H1 (cell line): ENCODE data around the gene GRIA3. TPM values are rescaled to one million over a fixed set of nuclear protein-coding genes. Genes with fewer than 3 reads are reported as not detected.

Experiments
- CTCF ChIA-PET: fragments of 300-600 bp; sonication (Branson Sonifier 250); formaldehyde crosslinking; loops from one replicate; lab custom pipeline; 2021; ENCODE audit not compliant: partially characterized antibody; lab: Charles Lee
- POLR2A ChIA-PET: fragments of 300-600 bp; sonication (Branson Sonifier 250); formaldehyde crosslinking; loops from one replicate; lab custom pipeline; 2021; ENCODE audit warnings: inconsistent platforms; ENCODE audit not compliant: partially characterized antibody; lab: Charles Lee
- DNase-seq, 2 experiments: peaks; one replicate each; pipeline versions ENCODE4 v3.0.0 to v3.0.0-alpha.2; 2010 to 2022; ENCODE audit warnings: low spot score in 2 of 2, low read depth in 1 of 2, mixed read lengths in 1 of 2
- FAIRE-seq: peaks from 2 replicates; lab custom pipeline; 2011; peaks lifted over from hg19 to GRCh38; lab: Jason Lieb, UNC
- H2AFZ ChIP-seq: 2 replicates; pipeline ENCODE4 v1.8.1; 2012; ENCODE audit warnings: low read length, inconsistent platforms
- H2AK5ac ChIP-seq: 2 replicates; pipeline ENCODE4 v1.6.1; 2013; ENCODE audit warnings: low read depth, low read length
- H2BK120ac ChIP-seq: replicated peaks from 2 replicates; pipeline ENCODE3; 2013; ENCODE audit warnings: low read depth, low read length, inconsistent platforms
- H2BK12ac ChIP-seq: 2 replicates; pipeline ENCODE4 v1.6.1; 2013; ENCODE audit warnings: low read depth, low read length
- H2BK15ac ChIP-seq: 2 replicates; pipeline ENCODE4 v1.6.1; 2013; ENCODE audit warnings: low read length
- H2BK20ac ChIP-seq: 2 replicates; pipeline ENCODE4 v1.6.1; 2013; ENCODE audit warnings: low read length
- H2BK5ac ChIP-seq: 2 replicates; pipeline ENCODE4 v1.6.1; 2013; ENCODE audit warnings: low read depth, low read length
- H3K14ac ChIP-seq: 2 replicates; pipeline ENCODE4 v1.6.1; 2013; ENCODE audit warnings: inconsistent platforms; ENCODE audit not compliant: insufficient read length
- H3K18ac ChIP-seq: 2 replicates; pipeline ENCODE4 v1.6.1; 2013; ENCODE audit warnings: low read length; ENCODE audit errors: extremely low read depth
- H3K23ac ChIP-seq: 2 replicates; pipeline ENCODE4 v1.6.1; 2013; ENCODE audit warnings: inconsistent platforms; ENCODE audit not compliant: insufficient read length
- H3K23me2 ChIP-seq: 2 replicates; pipeline ENCODE4 v1.6.1; 2013; ENCODE audit warnings: low read depth, low read length
- H3K27ac ChIP-seq: 2 replicates; pipeline ENCODE4 v1.6.1; 2011; ENCODE audit warnings: low read depth, low read length, inconsistent platforms
- H3K27me3 ChIP-seq, 4 experiments: replicated peaks in 1 of 4; 1 replicate in 1 of 4; 2 replicates in 3 of 4; pipeline versions ENCODE4 v1.6.1 to v1.8.1; 2011 to 2013; ENCODE audit warnings: low read length in 3 of 4, mild to moderate bottlenecking in 3 of 4, inconsistent platforms in 2 of 4, mixed read lengths in 2 of 4, moderate library complexity in 1 of 4; ENCODE audit not compliant: control insufficient read depth in 3 of 4, insufficient read depth in 3 of 4; ENCODE audit errors: extremely low read depth in 1 of 4
- H3K36me3 ChIP-seq, 4 experiments: 2 replicates each; pipeline versions ENCODE4 v1.6.1 to v1.8.1; 2011 to 2013; ENCODE audit warnings: mild to moderate bottlenecking in 4 of 4, low read length in 3 of 4, moderate library complexity in 2 of 4, control low read depth in 1 of 4, inconsistent platforms in 1 of 4; ENCODE audit not compliant: insufficient read depth in 4 of 4, control insufficient read depth in 2 of 4
- H3K4ac ChIP-seq: replicated peaks from 2 replicates; pipeline ENCODE3; 2013; ENCODE audit warnings: low read length, low read depth, mixed read lengths, inconsistent platforms; ENCODE audit not compliant: insufficient read length
- H3K4me1 ChIP-seq, 4 experiments: replicated peaks in 1 of 4; 1 replicate in 1 of 4; 2 replicates in 3 of 4; pipeline versions ENCODE4 v1.6.1 to v1.8.1; 2011 to 2013; ENCODE audit warnings: low read length in 3 of 4, inconsistent platforms in 2 of 4, mixed read lengths in 1 of 4; ENCODE audit not compliant: insufficient read depth in 4 of 4, control insufficient read depth in 3 of 4
- H3K4me2 ChIP-seq, 2 experiments: 2 replicates each; pipeline versions ENCODE4 v1.6.1 to v1.8.1; 2011 to 2013; ENCODE audit warnings: low read depth in 2 of 2, low read length in 2 of 2, control low read depth in 1 of 2, inconsistent platforms in 1 of 2, mild to moderate bottlenecking in 1 of 2; ENCODE audit not compliant: insufficient read depth in 1 of 2
- H3K4me3 ChIP-seq, 4 experiments: fragments of 200-600, 300-600 bp in 1 of 4; sonication (generic), shearing (Covaris generic), sonication (Bioruptor Twin) in 1 of 4; 2 replicates each; pipeline versions ENCODE4 v1.5.1 to v1.8.1; 2011 to 2016; ENCODE audit warnings: low read length in 4 of 4, low read depth in 3 of 4, control low read depth in 2 of 4, inconsistent platforms in 2 of 4, mild to moderate bottlenecking in 2 of 4, mixed read lengths in 1 of 4, moderate library complexity in 1 of 4; ENCODE audit not compliant: insufficient read depth in 2 of 4; ENCODE audit errors: extremely low read depth in 1 of 4
- H3K56ac ChIP-seq: replicated peaks from 2 replicates; pipeline ENCODE3; 2013; ENCODE audit warnings: low read depth, mild to moderate bottlenecking, mixed read lengths, low read length, inconsistent platforms; ENCODE audit not compliant: insufficient read length
- H3K79me1 ChIP-seq: 2 replicates; pipeline ENCODE4 v1.6.1; 2013; ENCODE audit warnings: low read depth, low read length, control low read depth
- H3K79me2 ChIP-seq, 2 experiments: 2 replicates each; pipeline versions ENCODE4 v1.6.1 to v1.8.1; 2012 to 2013; ENCODE audit warnings: low read length in 2 of 2, mild to moderate bottlenecking in 2 of 2, inconsistent platforms in 1 of 2; ENCODE audit not compliant: insufficient read depth in 2 of 2, control insufficient read depth in 1 of 2
- H3K9ac ChIP-seq, 4 experiments: replicated peaks in 1 of 4; 1 replicate in 1 of 4; 2 replicates in 3 of 4; pipeline versions ENCODE4 v1.6.1 to v1.8.1; 2011 to 2013; ENCODE audit warnings: low read depth in 3 of 4, low read length in 3 of 4, control low read depth in 2 of 4, mild to moderate bottlenecking in 2 of 4, moderate library complexity in 2 of 4, inconsistent platforms in 1 of 4; ENCODE audit errors: extremely low read depth in 1 of 4
- H3K9me3 ChIP-seq, 2 experiments: 2 replicates each; pipeline versions ENCODE4 v1.6.1 to v1.8.1; 2012 to 2013; ENCODE audit warnings: mild to moderate bottlenecking in 2 of 2, moderate library complexity in 2 of 2, control low read depth in 1 of 2, inconsistent platforms in 1 of 2, low read depth in 1 of 2, low read length in 1 of 2, mixed read lengths in 1 of 2; ENCODE audit not compliant: insufficient read depth in 2 of 2
- H4K20me1 ChIP-seq, 2 experiments: replicated peaks in 1 of 2; 2 replicates each; pipeline versions ENCODE3 to v1.8.1; 2011 to 2013; ENCODE audit warnings: inconsistent platforms in 2 of 2, low read length in 2 of 2, mild to moderate bottlenecking in 1 of 2; ENCODE audit not compliant: insufficient read depth in 2 of 2, control insufficient read depth in 1 of 2
- H4K5ac ChIP-seq: 2 replicates; pipeline ENCODE4 v1.6.1; 2013; ENCODE audit warnings: low read length, low read depth, mixed read lengths, inconsistent platforms; ENCODE audit not compliant: insufficient read length
- H4K8ac ChIP-seq: 2 replicates; pipeline ENCODE4 v1.8.0; 2013; ENCODE audit warnings: mild to moderate bottlenecking, moderate library complexity, low read length, inconsistent platforms; ENCODE audit not compliant: insufficient read depth; ENCODE audit errors: extremely low read depth
- H4K91ac ChIP-seq: replicated peaks from 2 replicates; pipeline ENCODE3; 2013; ENCODE audit warnings: low read length, mixed read lengths, inconsistent platforms; ENCODE audit not compliant: insufficient read length
- ASH2L ChIP-seq: fragments of 200-600, 300-600 bp; sonication (generic); IDR thresholded peaks from one replicate; pipeline ENCODE4 v1.7.1; 2017; ENCODE audit warnings: low read length
- ATF3 ChIP-seq: IDR thresholded peaks from 2 replicates; pipeline ENCODE4 v1.6.1; 2011; ENCODE audit warnings: low read depth, mild to moderate bottlenecking, low read length; ENCODE audit not compliant: insufficient read depth
- BCL11A ChIP-seq, 2 experiments: IDR thresholded peaks; one replicate each; pipeline ENCODE4 v1.6.1; 2011; ENCODE audit warnings: low read depth in 2 of 2, low read length in 2 of 2, mild to moderate bottlenecking in 2 of 2
- GTF2F1 ChIP-seq: IDR thresholded peaks from 2 replicates; pipeline ENCODE4 v1.6.1; 2012; ENCODE audit warnings: low read depth, low read length, improper control_type of control experiment, borderline replicate concordance
- HDAC6 ChIP-seq: IDR thresholded peaks from one replicate; pipeline ENCODE4 v1.7.1; 2012; ENCODE audit warnings: low read depth, mild to moderate bottlenecking, inconsistent platforms, low read length, moderate library complexity
- KDM4A ChIP-seq: IDR thresholded peaks from one replicate; pipeline ENCODE4 v1.7.1; 2012; ENCODE audit warnings: low read depth, mild to moderate bottlenecking, moderate library complexity, low read length, inconsistent platforms; ENCODE audit not compliant: severe bottlenecking
- NANOG ChIP-seq: IDR thresholded peaks from 2 replicates; pipeline ENCODE4 v1.6.1; 2011; ENCODE audit warnings: low read length, low read depth, mild to moderate bottlenecking, inconsistent platforms; ENCODE audit not compliant: insufficient read depth, poor library complexity, severe bottlenecking
- PHF8 ChIP-seq: fragments of 200-600 bp; sonication (generic); conservative IDR thresholded peaks from 2 replicates; pipeline ENCODE4 v1.7.1; 2012; ENCODE audit warnings: low read depth, mild to moderate bottlenecking, inconsistent platforms, low read length, moderate library complexity
- SAP30 ChIP-seq: fragments of 300-600 bp; sonication (generic); IDR thresholded peaks from 2 replicates; pipeline ENCODE4 v1.7.1; 2012; ENCODE audit warnings: low read length, moderate library complexity, mild to moderate bottlenecking, inconsistent platforms; ENCODE audit not compliant: insufficient read depth, insufficient replicate concordance
- SP1 ChIP-seq: IDR thresholded peaks from 2 replicates; pipeline ENCODE4 v1.6.1; 2011; ENCODE audit warnings: low read depth, low read length
- TAF1 ChIP-seq: IDR thresholded peaks from 2 replicates; pipeline ENCODE4 v1.6.1; 2011; ENCODE audit warnings: mild to moderate bottlenecking, low read depth, low read length
- TEAD4 ChIP-seq: IDR thresholded peaks from 2 replicates; pipeline ENCODE4 v1.6.1; 2012; ENCODE audit warnings: low read depth, low read length, inconsistent platforms, mixed read lengths
- ZNF274 ChIP-seq: IDR thresholded peaks from 2 replicates; pipeline ENCODE4 v1.7.0; 2012; ENCODE audit warnings: low read length, borderline replicate concordance; ENCODE audit errors: extremely low read depth
- WGBS, 2 experiments: shearing (Covaris generic) in 1 of 2; methylation state at CpG; one replicate each; pipeline versions ENCODE4 v1.1.6 to v1.1.7; 2013 to 2015; ENCODE audit warnings: low lambda C conversion rate in 2 of 2, mixed read lengths in 2 of 2, inconsistent platforms in 1 of 2, low coverage in 1 of 2, missing lambda C conversion rate in 1 of 2; ENCODE audit not compliant: insufficient replicate concordance in 2 of 2, insufficient coverage in 1 of 2, insufficient read length in 1 of 2; ENCODE audit errors: extremely low coverage in 1 of 2, missing lambda C conversion rate in 1 of 2; 5-methylcytosine and 5-hydroxymethylcytosine counted together
- polyA plus RNA-seq, 7 experiments: library from polyadenylated mRNA; depleted of rRNA in 3 of 7; stranded (reverse) in 5 of 7; unstranded in 2 of 7; fragments of >200 nt in 5 of 7; fragments of 200-250 nt in 2 of 7; gene quantifications; 1 replicate in 5 of 7; 2 replicates in 1 of 7; 4 replicates in 1 of 7; pipeline versions ENCODE4 v1.2.1 to v1.2.3, GENCODE V29; 2011 to 2013; ENCODE audit warnings: missing spikeins in 2 of 7, mixed read lengths in 2 of 7
- total RNA-seq: library from RNA; stranded (reverse); fragmentation: NEBNext Ultra II Directional; extraction: Animal tissue kit (Norgen Biotek cat#: 25700); gene quantifications from 2 replicates; pipeline ENCODE4 v1.2.1, GENCODE V29; 2021

The GRIA3 gene
- total and polyA plus RNA-seq, 2 of the 8 experiments (the other 6 are each of a cell fraction or from before 2014, with no cell fraction given), result 2.6 to 3.0 TPM

GRCh38 chrX:123513585-123514278 is 329.7 kb downstream of the GRIA3 start:
- Histone ChIP-seq H3K79me2 (no peaks in the 10 kb centered on the region), H3K4ac (no peak overlapping the region), H2BK120ac (no peak overlapping the region), H3K4me2 (no peak overlapping the region), H3K4me1 (no peaks in the 10 kb centered on the region), H3K36me3 (no peaks in the 10 kb centered on the region), H3K79me1 (no peaks in the 10 kb centered on the region), H4K5ac (no peak overlapping the region), H3K9me3 (no peaks in the 10 kb centered on the region; a peak in 1 of 4 replicates), H3K14ac (no peak overlapping the region), H2BK20ac (no peak overlapping the region), H2AFZ (no peak overlapping the region), H3K4me3 (no peak overlapping the region), H3K23me2 (no peaks in the 10 kb centered on the region; the same call in 1 of the 2 replicates), H3K9ac (no peak overlapping the region), H3K18ac (no peak overlapping the region), H2AK5ac (no peak overlapping the region), H2BK5ac (no peak overlapping the region), H3K27ac (no peak overlapping the region), H4K91ac (no peak overlapping the region), H4K20me1 (peaks cover 0 to 2% of the 10 kb centered on the region in 2 experiments), H3K27me3 (no peaks in the 10 kb centered on the region), H2BK15ac (no peak overlapping the region), H3K56ac (no peak overlapping the region), H2BK12ac (no peak overlapping the region), H4K8ac (no peak overlapping the region), H3K23ac (no peak overlapping the region)
- POLR2A ChIA-PET, result no interaction called here
- CTCF ChIA-PET, result no interaction called here
- 90% methylated on average over 6 of the region's 6 CpGs; no CpG with 5 or more reads in 1 of the 2 experiments for WGBS, 2 experiments
- FAIRE-seq (no peak), DNase-seq (no peak)
- TF ChIP-seq PHF8 (no peak), GTF2F1 (no peak), ASH2L (no peak), ZNF274 (no peak), HDAC6 (no peak), NANOG (no peak), TAF1 (no peak), BCL11A (IDR thresholded peaks at IDR 0.05; ENCODE audit: low read depth in 2 of 2, low read length in 2 of 2) (no peak), TEAD4 (no peak), KDM4A (no peak), ATF3 (no peak), SP1 (no peak), SAP30 (no peak)
